Sigmoid colon (tissue), 7 donors: ENCODE measurements around the gene KRTAP10-12. TPM values are rescaled to one million over a fixed set of nuclear protein-coding genes. Genes with fewer than 3 reads are reported as not detected.

Experiments
- DNase-seq: peaks from one replicate; pipeline ENCODE4 v3.0.0-alpha.2; 2019
- H3K27ac ChIP-seq, 4 donors: fragments of 200-600 bp; sonication (generic); one replicate each; pipeline ENCODE4 v1.5.1; 2016 to 2019; ENCODE audit warnings: mild to moderate bottlenecking in 1 of 4
- H3K27me3 ChIP-seq, 3 donors: fragments of 200-600 bp; sonication (generic); one replicate each; pipeline ENCODE4 v1.5.1; 2019; ENCODE audit warnings: mild to moderate bottlenecking in 1 of 3
- H3K36me3 ChIP-seq, 4 donors: fragments of 200-600 bp; sonication (generic); one replicate each; pipeline ENCODE4 v1.5.1; 2016 to 2019
- H3K4me1 ChIP-seq, 4 donors: fragments of 200-600 bp; sonication (generic); one replicate each; pipeline ENCODE4 v1.5.1; 2017 to 2019
- H3K4me3 ChIP-seq, 4 donors: fragments of 200-600 bp; sonication (generic); one replicate each; pipeline ENCODE4 v1.5.1; 2017 to 2019; ENCODE audit warnings: mild to moderate bottlenecking in 2 of 4, moderate library complexity in 1 of 4
- H3K9me3 ChIP-seq, 4 donors: fragments of 200-600 bp in 3 of 4; sonication (generic) in 3 of 4; one replicate each; pipeline versions ENCODE4 v1.5.1 to v1.6.1; 2013 to 2019
- EP300 ChIP-seq, 4 donors: sonication (generic); formaldehyde crosslinking; IDR thresholded peaks; one replicate each; pipeline ENCODE4 v1.6.1; 2017; ENCODE audit warnings: antibody characterized with exemption in 4 of 4
- POLR2A ChIP-seq, 2 donors: fragments of 450-650 bp; IDR thresholded peaks; one replicate each; pipeline ENCODE4 v1.6.1; 2016; ENCODE audit warnings: antibody characterized with exemption in 2 of 2, mild to moderate bottlenecking in 2 of 2, moderate library complexity in 2 of 2
- POLR2AphosphoS5 ChIP-seq, 4 donors: sonication (generic); formaldehyde crosslinking; IDR thresholded peaks; one replicate each; pipeline ENCODE4 v1.6.1; 2017; ENCODE audit warnings: antibody characterized with exemption in 4 of 4
- WGBS, 2 donors: extraction: QIAGEN DNeasy Blood & Tissue Kit; methylation state at CpG; one replicate each; pipeline ENCODE4 v1.1.7; 2013; 5-methylcytosine and 5-hydroxymethylcytosine counted together
- intact Hi-C: fragments of 100-400 bp; cut with DNase I; formaldehyde crosslinking; loops from one replicate; pipeline ENCODE4 v1.15.1; 2023
- polyA plus RNA-seq, 3 donors: library from polyadenylated mRNA; stranded (reverse); fragments of 200-250 nt; gene quantifications; one replicate each; pipeline ENCODE4 v1.2.3, GENCODE V29; 2013
- total RNA-seq, 4 donors: library from RNA; depleted of rRNA; stranded (reverse); fragments of >200 nt; gene quantifications; one replicate each; pipeline ENCODE4 v1.1.0, GENCODE V29; 2016
- TF ChIP-seq, protein P1 (sequence below), 4 experiments: fragments of 450-650 bp in 3 of 4; fragments of 200-600 bp in 1 of 4; IDR thresholded peaks; one replicate each; pipeline ENCODE4 v1.5.1; 2016 to 2019; ENCODE audit warnings: antibody characterized with exemption in 4 of 4, mild to moderate bottlenecking in 3 of 4, moderate library complexity in 2 of 4
- donor health status: healthy with polysubstance abuse.
- donor health status: Bipolar disorder and iron deficiency.
- donor health status: healthy.

The KRTAP10-12 gene
- total and polyA plus RNA-seq, 7 donors: not detected

- intact Hi-C loops: loop anchor here (10.0 kb wide), 1 partner anchor 60 kb away; no protein-coding TSS in a partner anchor
- Histone ChIP-seq H3K27me3 (peaks cover 10 to 36% (median 27%) of the 10 kb centered on the region in 3 donors), H3K4me3 (no peak overlapping the region), H3K27ac (no peak overlapping the region), H3K4me1 (no peaks in the 10 kb centered on the region), H3K36me3 (no peaks in the 10 kb centered on the region), H3K9me3 (peaks cover 0 to 7% (median 1%) of the 10 kb centered on the region in 4 donors)
- TF ChIP-seq, protein P1, sequence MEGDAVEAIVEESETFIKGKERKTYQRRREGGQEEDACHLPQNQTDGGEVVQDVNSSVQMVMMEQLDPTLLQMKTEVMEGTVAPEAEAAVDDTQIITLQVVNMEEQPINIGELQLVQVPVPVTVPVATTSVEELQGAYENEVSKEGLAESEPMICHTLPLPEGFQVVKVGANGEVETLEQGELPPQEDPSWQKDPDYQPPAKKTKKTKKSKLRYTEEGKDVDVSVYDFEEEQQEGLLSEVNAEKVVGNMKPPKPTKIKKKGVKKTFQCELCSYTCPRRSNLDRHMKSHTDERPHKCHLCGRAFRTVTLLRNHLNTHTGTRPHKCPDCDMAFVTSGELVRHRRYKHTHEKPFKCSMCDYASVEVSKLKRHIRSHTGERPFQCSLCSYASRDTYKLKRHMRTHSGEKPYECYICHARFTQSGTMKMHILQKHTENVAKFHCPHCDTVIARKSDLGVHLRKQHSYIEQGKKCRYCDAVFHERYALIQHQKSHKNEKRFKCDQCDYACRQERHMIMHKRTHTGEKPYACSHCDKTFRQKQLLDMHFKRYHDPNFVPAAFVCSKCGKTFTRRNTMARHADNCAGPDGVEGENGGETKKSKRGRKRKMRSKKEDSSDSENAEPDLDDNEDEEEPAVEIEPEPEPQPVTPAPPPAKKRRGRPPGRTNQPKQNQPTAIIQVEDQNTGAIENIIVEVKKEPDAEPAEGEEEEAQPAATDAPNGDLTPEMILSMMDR (IDR thresholded peaks at IDR 0.05): no peak
- TF ChIP-seq EP300 (IDR thresholded peaks at IDR 0.05) (no peak), POLR2A (IDR thresholded peaks at IDR 0.05) (no peak)
- DNase-seq: no peak
- 64 to 71% methylated on average over 8 of the region's 8 CpGs for WGBS, 2 donors
These were observed 1.8 kb upstream of the KRTAP10-12 start for GRCh38 chr21:44695184-44695583.

DNA sequence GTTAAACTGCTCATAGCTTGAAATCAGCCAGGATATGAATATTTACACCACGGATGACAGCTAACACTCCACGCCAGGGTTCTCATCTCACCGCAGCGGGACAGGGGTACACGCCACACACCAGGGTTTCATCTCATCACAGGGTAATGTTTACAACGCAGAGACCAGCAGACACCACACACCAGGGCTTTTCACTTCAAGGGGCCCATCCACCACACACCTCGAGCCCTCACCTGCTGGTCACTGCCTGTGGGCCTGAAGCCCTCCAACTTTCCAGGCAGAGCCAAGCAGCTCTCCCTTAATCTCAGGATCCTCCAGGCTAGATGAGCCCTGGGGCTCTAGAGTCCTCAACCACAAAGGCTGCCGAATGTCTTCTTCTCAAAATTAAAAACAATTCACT lies 1.3 kb upstream of the KRTAP10-12 start:
- Histone ChIP-seq H3K27me3 (peaks cover 10 to 41% (median 31%) of the 10 kb centered on the region in 3 donors), H3K4me3 (no peak overlapping the region)
- DNase-seq: no peak

DNA sequence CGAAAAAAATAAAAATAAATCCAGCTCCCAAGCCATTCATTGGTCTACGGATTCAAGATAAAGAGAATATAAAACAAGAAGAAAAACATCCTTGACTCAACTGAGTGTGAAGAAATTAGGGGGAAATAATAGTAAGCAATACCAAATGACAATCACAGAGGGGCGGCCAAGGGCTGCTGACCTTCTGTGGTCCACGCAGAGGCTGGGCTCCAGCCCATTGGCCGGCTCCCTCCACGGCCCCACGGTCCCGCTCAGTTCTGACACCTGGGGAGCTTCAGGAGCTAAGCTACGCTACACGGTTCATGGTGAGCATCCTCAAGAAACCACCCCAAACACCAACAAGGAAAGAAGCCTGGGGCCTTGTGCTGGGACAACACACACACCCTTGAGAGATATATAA lies 400 bp upstream of the KRTAP10-12 start:
- DNase-seq: no peak
- intact Hi-C loops: loop anchor here (10.0 kb wide), 1 partner anchor 58 kb away; no protein-coding TSS in a partner anchor
- 63 to 75% methylated on average over 10 of the region's 10 CpGs for WGBS, 2 donors
- Histone ChIP-seq H3K4me3 (no peak overlapping the region), H3K27ac (no peak overlapping the region), H3K27me3 (peaks cover 10 to 50% (median 40%) of the 10 kb centered on the region in 3 donors), H3K4me1 (no peaks in the 10 kb centered on the region), H3K36me3 (no peaks in the 10 kb centered on the region), H3K9me3 (peaks cover 0 to 7% (median 1%) of the 10 kb centered on the region in 4 donors)
- TF ChIP-seq, protein P1 (IDR thresholded peaks at IDR 0.05): no peak
- TF ChIP-seq POLR2AphosphoS5 (IDR thresholded peaks at IDR 0.05) (no peak), POLR2A (IDR thresholded peaks at IDR 0.05) (no peak), EP300 (IDR thresholded peaks at IDR 0.05) (no peak)

More for the DNA sequence above, 1.3 kb upstream of the KRTAP10-12 start:
- TF ChIP-seq POLR2A (IDR thresholded peaks at IDR 0.05) (no peak), POLR2AphosphoS5 (IDR thresholded peaks at IDR 0.05) (no peak), EP300 (IDR thresholded peaks at IDR 0.05) (no peak)
- TF ChIP-seq, protein P1 (IDR thresholded peaks at IDR 0.05): no peak
- intact Hi-C loops: loop anchor here (10.0 kb wide), 1 partner anchor 59 kb away; no protein-coding TSS in a partner anchor
- 74 to 79% methylated on average over 8 of the region's 8 CpGs for WGBS, 2 donors
- H3K27ac ChIP-seq: no peak overlapping the region
- no peaks in the 10 kb centered on the region for H3K36me3 ChIP-seq
- H3K9me3 ChIP-seq: peaks cover 0 to 7% (median 1%) of the 10 kb centered on the region in 4 donors
- H3K4me1 ChIP-seq: no peaks in the 10 kb centered on the region

GRCh38 chr21:44697811-44698734 lies 1.1 kb downstream of the KRTAP10-12 start:
- 26 to 35% methylated on average over 35 of the region's 35 CpGs for WGBS, 2 donors
- no peak for DNase-seq

More at GRCh38 chr21:44697811-44698734, 1.1 kb downstream of the KRTAP10-12 start:
- Histone ChIP-seq H3K27me3 (peaks cover 10 to 65% (median 43%) of the 10 kb centered on the region in 3 donors), H3K36me3 (no peaks in the 10 kb centered on the region), H3K9me3 (peaks cover 0 to 7% (median 1%) of the 10 kb centered on the region in 4 donors), H3K27ac (no peak overlapping the region), H3K4me3 (no peak overlapping the region), H3K4me1 (no peaks in the 10 kb centered on the region)
- intact Hi-C loops: loop anchor here (10.0 kb wide), 1 partner anchor 57 kb away; no protein-coding TSS in a partner anchor
- TF ChIP-seq, protein P1 (IDR thresholded peaks at IDR 0.05): no peak
- TF ChIP-seq EP300 (IDR thresholded peaks at IDR 0.05) (no peak), POLR2AphosphoS5 (IDR thresholded peaks at IDR 0.05) (no peak)
